Renal pelvis (tissue), 3 donors: Measurements from ENCODE around the gene CUL4A. TPM values are rescaled to one million over a fixed set of nuclear protein-coding genes. Genes with fewer than 3 reads are reported as not detected.

Source experiments
- polyA plus RNA-seq, 3 donors: library from polyadenylated mRNA; unstranded; fragments of 120-200 nt; gene quantifications; one replicate each; pipeline ENCODE4 v1.2.1, GENCODE V29; 2013; ENCODE audit not compliant: insufficient read length in 3 of 3

CUL4A gene
- polyA plus RNA-seq, 3 donors = 75.1 to 97.4 (median 80.0) TPM

Other genes starting within 250 kb of the CUL4A start
- gene MCF2L, start 240.4 kb upstream of the CUL4A start, polyA plus RNA-seq = 10 to 100 TPM; 34.8 to 43.4 (median 35.8) TPM
- gene F7, start 103.8 kb upstream of the CUL4A start, polyA plus RNA-seq = 1 to 10 TPM; 4.5 to 5.8 (median 4.8) TPM
- gene F10, start 86.8 kb upstream of the CUL4A start, polyA plus RNA-seq = 10 to 100 TPM; 23.6 to 26.6 (median 24.2) TPM
- 1 to 10 TPM; 2.9 to 4.8 (median 3.5) TPM for gene PROZ, start 51.0 kb upstream of the CUL4A start, polyA plus RNA-seq
- gene PCID2, start 944 bp upstream of the CUL4A start, polyA plus RNA-seq = 10 to 100 TPM; 56.9 to 80.4 (median 64.4) TPM
- 100 to 1,000 TPM; 174 to 186 (median 178) TPM for gene LAMP1, start 87.6 kb downstream of the CUL4A start, polyA plus RNA-seq
- 10 to 100 TPM; 14.1 to 23.1 (median 21.3) TPM for gene GRTP1, start 154.5 kb downstream of the CUL4A start, polyA plus RNA-seq
- gene ADPRHL1, start 243.9 kb downstream of the CUL4A start, polyA plus RNA-seq = 1 to 10 TPM; 2.8 to 5.6 (median 4.7) TPM